ENCODE measurements around the gene FGF9.

FGF9 gene

GRCh38 chr13:21670883-21671619, at the start of gene FGF9:
TSS of gene FGF9 (plus strand) at chr13:21671073. CDS start at chr13:21671913, 840 bp downstream.
- peak in 2 of 3 donors; percentile 55 to 67 for DNase-seq (ENCODE audit: low read depth in 3 of 3)

GRCh38 chr13:21625366-21625765, 45.5 kb upstream of the FGF9 start:
- DNase-seq (ENCODE audit: low read depth in 3 of 3): no peak

- no peak for DNase-seq (ENCODE audit: low read depth in 3 of 3)
Observed at GRCh38 chr13:21632196-21632595, 38.7 kb upstream of the FGF9 start.

GRCh38 chr13:21636656-21637055, 34.2 kb upstream of the FGF9 start:
- no peak for DNase-seq (ENCODE audit: low read depth in 3 of 3)

GRCh38 chr13:21637296-21637695, 33.6 kb upstream of the FGF9 start:
- no peak for DNase-seq (ENCODE audit: low read depth in 3 of 3)

GRCh38 chr13:21638319-21639282, 32.3 kb upstream of the FGF9 start:
- no peak for DNase-seq (ENCODE audit: low read depth in 3 of 3)

- no peak for DNase-seq (ENCODE audit: low read depth in 3 of 3)
Observed at GRCh38 chr13:21639561-21639960, 31.3 kb upstream of the FGF9 start.

- DNase-seq (ENCODE audit: low read depth in 3 of 3): no peak
Observed at GRCh38 chr13:21641629-21642028, 29.2 kb upstream of the FGF9 start.

- DNase-seq (ENCODE audit: low read depth in 3 of 3): no peak
Observed at GRCh38 chr13:21657538-21657937, 13.3 kb upstream of the FGF9 start.

- no peak for DNase-seq (ENCODE audit: low read depth in 3 of 3)
Observed at GRCh38 chr13:21659087-21659486, 11.8 kb upstream of the FGF9 start.

- no peak for DNase-seq (ENCODE audit: low read depth in 3 of 3)
Observed at GRCh38 chr13:21661097-21661909, 9.6 kb upstream of the FGF9 start.

- DNase-seq (ENCODE audit: low read depth in 3 of 3): no peak
Observed at GRCh38 chr13:21663197-21663596, 7.7 kb upstream of the FGF9 start.

- no peak for DNase-seq (ENCODE audit: low read depth in 3 of 3)
Observed at GRCh38 chr13:21668732-21669275, 2.1 kb upstream of the FGF9 start.

- no peak for DNase-seq (ENCODE audit: low read depth in 3 of 3)
Observed at GRCh38 chr13:21670006-21670882, 629 bp upstream of the FGF9 start.

- DNase-seq (ENCODE audit: low read depth in 3 of 3): no peak
Observed at GRCh38 chr13:21671620-21672286, 880 bp downstream of the FGF9 start.

GRCh38 chr13:21672287-21672680, 1.4 kb downstream of the FGF9 start:
- no peak for DNase-seq (ENCODE audit: low read depth in 3 of 3)

- DNase-seq (ENCODE audit: low read depth in 3 of 3): no peak
Observed at GRCh38 chr13:21672796-21673538, 2.1 kb downstream of the FGF9 start.

GRCh38 chr13:21673539-21673788, 2.6 kb downstream of the FGF9 start:
- no peak for DNase-seq (ENCODE audit: low read depth in 3 of 3)

- no peak for DNase-seq (ENCODE audit: low read depth in 3 of 3)
Observed at GRCh38 chr13:21673789-21674489, 3.1 kb downstream of the FGF9 start.
